Islet of Langerhans (tissue), 1 donor: ENCODE data around the gene BAHD1.
"Not testable (repeated sequence)": the region's sequence is repeated elsewhere in the genome, so short reads cannot be mapped to it uniquely, and the experiment has no call there.

Source experiments
- FAIRE-seq: peaks from one replicate; lab custom pipeline; 2011; peaks lifted over from hg19 to GRCh38; lab: Jason Lieb, UNC

Gene BAHD1

GRCh38 chr15:40445421-40445922 is 4.7 kb downstream of the BAHD1 start:
- no peak for FAIRE-seq

DNA sequence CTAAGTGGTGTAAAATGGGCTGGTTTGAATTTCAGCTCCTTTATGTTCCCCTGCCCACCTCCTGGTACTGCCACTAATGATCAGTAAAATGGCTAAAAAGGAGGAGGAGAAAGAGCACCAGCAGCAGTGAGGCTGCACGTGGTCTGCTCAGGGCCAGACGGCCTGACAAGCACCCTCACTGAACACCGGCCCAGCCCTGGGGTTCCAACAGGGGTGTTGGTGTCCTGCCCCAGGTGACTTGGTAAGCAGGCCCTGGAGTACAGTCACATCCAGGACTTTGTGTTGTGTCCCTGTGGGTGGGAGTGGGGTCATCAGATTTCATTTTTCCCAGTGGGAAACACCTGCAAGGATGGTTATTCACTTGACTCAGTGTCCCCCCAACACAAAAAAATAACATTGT is 5.4 kb downstream of the BAHD1 start:
- no peak for FAIRE-seq

GRCh38 chr15:40448354-40448753 is 7.6 kb downstream of the BAHD1 start:
- no peak for FAIRE-seq

- FAIRE-seq, result no peak
Observed at GRCh38 chr15:40449275-40449674, 8.5 kb downstream of the BAHD1 start.

- FAIRE-seq, result no peak
Observed at GRCh38 chr15:40450047-40450446, 9.3 kb downstream of the BAHD1 start.

- no peak for FAIRE-seq
Observed at GRCh38 chr15:40451527-40452158, 10.9 kb downstream of the BAHD1 start.

GRCh38 chr15:40452296-40453090 is 11.7 kb downstream of the BAHD1 start:
- no peak for FAIRE-seq

DNA sequence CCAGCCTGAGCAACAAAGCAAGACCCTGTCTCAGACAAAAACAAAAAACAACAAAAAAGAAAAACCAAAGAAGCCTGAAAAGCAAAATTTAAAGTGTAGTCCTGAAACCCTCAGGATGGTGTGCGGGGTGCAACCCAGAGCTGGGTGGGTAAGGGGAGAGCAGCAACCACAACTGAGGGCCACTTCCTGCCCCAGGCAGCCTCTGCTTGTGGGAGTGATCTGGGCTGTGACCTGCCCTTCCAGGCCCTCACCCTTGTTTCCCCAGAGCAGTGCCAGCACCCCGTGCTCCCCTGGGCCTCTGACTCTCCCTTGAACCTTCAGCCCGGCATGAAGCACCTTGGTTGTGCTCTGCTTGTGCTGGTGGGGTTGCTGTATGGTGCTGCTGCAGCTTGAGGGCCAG is 13.2 kb downstream of the BAHD1 start:
- FAIRE-seq, result not testable (repeated sequence)

DNA sequence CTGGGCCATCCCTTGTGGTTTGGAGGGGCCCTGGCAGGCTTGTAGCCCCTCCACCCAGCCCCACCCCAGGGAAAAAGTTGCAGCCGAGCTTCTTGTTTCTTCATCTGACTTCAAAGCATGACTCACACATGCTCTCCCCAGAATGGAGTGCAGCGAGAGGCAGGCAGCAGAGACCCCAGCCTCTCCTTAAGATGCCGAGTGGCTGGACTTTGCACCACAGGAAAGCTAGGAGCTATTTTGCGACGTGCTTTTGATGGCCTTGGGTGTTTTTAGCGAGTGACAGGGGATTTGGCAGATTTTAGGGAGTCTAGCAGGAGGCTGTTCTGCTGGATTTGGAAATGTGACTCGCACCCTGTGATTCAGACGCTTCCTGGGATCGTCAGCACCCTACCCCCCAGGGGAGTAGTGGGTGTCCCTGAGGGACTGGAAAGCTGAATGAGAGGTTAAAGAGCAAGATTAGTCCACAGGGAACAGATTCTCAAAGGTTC is 14.2 kb downstream of the BAHD1 start:
- FAIRE-seq, result no peak

DNA sequence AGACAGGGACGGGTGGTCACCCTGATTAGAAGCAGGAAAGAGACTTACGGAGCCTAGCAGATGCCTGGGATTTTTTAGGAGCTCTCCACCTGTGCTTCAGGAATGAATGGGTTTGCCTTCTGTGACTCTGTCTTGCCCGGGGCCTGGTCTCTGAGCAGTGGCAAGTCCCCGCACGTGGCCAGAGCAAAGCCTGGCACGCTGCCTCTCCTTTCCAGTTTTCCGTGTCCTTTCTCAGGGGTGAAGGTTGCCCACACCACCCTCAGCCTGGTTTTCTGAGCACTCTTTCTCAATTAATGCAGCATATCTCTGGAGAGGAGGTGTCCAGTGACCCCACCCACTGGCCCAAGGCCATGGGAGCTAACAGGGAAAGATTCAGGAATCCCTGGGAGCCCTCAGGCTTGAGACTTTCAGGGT is 15.6 kb downstream of the BAHD1 start:
- FAIRE-seq, result no peak

DNA sequence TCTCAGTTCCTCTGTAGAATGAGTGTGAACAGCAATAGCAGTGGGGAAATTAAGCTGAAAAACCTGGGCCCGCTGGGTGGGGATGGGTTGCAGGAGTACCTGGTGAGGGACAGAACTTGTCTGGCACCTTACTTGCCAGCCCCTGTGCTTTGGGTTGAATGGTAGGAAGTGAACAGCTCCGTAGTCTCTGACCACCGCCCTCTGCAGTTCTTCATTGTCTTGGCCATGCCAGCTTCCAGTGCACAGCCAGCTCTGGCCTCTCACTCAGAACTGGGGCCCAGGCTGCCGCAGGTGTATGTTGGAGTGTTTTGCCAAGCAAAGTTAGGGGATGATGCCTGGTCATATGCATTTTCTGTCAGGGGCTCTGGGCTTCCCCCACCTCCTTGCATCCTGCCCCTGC is 16.0 kb downstream of the BAHD1 start:
- FAIRE-seq, result no peak

DNA sequence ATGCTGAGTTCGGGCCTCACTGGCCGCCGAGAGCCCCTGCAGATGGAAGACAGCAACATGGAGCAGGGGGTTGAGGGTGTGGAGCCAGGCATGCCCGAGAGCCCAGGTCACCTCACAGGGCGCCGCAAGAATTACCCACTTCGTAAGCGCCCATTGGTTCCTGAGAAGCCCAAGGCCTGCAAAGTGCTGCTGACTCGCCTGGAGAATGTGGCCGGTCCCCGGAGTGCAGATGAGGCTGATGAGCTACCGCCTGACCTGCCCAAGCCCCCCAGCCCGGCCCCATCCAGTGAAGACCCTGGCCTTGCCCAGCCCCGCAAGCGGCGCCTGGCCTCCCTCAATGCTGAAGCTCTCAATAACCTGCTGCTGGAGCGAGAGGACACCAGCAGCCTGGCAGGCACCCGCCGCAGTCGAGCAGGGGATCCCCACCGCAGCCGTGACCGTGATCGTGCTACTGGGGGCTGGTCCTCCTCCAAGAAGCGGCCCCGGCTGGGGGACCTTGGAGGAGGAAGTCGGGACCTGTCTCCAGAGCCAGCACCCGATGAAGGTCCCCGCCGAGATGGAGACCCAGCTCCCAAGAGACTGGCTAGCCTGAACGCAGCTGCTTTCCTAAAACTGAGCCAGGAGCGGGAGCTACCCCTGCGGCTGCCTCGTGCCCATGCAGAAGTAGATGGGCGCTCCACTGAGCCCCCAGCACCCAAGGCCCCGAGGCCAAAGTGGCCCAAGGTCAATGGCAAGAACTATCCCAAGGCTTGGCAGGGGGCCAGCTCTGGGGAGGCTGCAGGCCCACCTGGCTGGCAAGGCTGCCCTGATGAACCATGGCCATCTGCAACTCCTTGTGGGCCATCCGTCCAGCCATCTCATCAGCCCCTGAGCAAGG is 18.0 kb downstream of the BAHD1 start:
- FAIRE-seq, result no peak

DNA sequence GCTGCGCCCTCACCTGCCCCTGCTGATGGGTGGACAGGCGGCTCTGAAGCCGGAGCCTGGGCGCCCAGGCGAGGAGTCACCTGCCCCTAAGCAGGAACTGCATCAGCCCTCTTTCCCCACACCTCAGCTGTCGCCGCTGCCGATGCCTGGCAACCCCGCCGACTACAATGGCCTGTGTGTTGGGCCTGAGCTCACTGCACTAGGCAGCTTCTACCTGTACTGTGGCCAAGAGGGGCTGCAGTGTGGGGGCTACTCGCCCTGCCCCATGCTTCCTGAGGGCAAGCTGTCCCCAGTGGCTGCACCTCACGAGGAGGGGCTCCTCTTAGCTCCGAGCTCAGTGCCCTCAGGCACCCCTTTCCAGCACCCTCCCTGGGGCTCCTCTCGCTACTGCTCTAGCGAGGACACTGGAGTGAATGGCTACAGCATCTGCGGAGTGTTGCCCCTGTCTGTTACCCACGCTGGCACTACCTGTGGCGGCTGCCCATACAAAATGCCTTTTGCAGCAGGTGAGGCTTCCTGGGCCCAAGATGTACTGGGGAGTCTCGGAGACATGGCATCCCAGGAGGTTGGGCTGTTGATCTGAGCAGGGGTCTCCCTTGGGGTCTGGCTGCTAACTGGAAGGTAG is 18.8 kb downstream of the BAHD1 start:
- no peak for FAIRE-seq

- no peak for FAIRE-seq
Observed at GRCh38 chr15:40460404-40460803, 19.7 kb downstream of the BAHD1 start.

DNA sequence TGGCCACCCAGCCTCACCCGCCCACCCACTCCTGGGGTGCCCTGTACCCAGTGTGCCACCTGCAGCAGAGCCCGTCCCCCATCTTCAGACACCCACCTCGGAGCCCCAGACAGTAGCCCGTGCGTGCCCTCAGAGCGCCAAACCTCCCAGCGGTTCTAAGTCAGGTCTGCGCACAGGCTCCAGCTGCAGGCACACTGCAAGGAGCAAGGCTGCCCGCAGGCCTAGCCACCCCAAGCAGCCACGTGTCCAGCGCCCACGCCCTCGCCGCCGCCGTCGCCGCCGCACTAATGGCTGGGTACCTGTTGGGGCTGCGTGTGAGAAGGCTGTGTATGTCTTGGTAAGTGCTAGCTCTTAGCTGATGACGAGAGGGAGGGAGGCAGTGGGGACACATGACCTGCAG is 21.2 kb downstream of the BAHD1 start:
- FAIRE-seq, result no peak

DNA sequence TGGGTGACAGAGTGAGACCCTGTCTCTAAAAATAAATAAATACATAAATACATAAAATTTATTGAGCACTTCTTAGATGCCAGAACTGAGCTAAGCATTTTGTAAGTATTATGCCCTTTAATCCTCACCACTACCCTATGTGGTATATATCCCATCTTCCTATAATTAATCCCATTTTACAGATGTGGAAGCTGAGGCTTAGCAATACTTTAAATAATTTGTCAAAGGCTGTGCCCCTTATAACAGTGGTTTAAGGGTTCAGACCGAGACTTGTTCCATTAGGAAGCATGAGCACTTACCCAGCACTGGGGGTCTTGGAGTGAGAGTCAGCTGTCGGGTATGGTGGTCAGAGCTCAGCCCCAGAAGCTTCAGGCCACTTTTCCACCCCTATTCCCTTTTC is 22.5 kb downstream of the BAHD1 start:
- FAIRE-seq, result no peak

GRCh38 chr15:40463886-40464545 is 23.3 kb downstream of the BAHD1 start:
- FAIRE-seq, result no peak

- FAIRE-seq, result no peak
Observed at GRCh38 chr15:40464595-40465185, 23.9 kb downstream of the BAHD1 start.

GRCh38 chr15:40465939-40466338 is 25.2 kb downstream of the BAHD1 start:
- no peak for FAIRE-seq

DNA sequence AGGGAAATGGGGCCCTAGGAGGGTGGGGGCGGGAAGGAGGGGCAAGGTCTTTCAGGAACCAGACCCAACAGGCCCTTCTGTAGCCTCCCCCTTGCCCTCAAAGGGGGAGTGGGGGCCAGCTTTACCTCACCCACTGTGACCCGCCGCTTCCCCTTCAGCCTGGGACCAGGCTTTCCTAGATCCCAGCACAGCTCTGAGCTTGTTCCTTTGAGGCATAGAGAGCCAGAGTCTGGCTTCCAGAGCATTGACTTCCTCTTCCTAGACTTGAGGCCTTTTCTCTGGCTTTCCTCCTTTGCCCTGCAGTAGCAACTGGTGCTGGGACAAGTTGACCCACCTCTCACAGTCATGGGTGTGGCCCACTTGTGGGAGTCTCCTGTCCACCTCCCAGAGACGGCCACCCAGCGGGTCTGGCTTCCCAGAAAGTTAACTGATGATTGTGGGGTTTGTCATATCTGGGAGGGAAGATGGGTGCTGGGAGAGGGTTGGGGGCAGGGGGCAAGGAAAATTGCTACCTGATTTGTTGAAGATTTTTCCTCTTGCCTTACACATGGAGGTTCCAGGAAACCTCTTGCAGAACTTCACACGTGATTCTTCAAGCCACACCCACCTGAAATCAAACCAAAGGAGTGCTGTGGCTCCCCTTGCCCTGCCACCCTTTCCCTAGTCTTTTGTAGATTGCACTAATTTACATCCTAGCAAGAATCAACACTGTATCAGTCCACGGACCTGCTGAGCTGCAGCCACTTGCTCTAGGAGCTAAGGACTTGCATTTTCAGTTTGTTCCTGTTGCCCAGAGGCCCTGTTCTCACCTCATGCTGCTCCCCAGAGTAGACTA is 25.9 kb downstream of the BAHD1 start:
- FAIRE-seq, result no peak
